ENCODE measurements around the gene THBS4.

DNA sequence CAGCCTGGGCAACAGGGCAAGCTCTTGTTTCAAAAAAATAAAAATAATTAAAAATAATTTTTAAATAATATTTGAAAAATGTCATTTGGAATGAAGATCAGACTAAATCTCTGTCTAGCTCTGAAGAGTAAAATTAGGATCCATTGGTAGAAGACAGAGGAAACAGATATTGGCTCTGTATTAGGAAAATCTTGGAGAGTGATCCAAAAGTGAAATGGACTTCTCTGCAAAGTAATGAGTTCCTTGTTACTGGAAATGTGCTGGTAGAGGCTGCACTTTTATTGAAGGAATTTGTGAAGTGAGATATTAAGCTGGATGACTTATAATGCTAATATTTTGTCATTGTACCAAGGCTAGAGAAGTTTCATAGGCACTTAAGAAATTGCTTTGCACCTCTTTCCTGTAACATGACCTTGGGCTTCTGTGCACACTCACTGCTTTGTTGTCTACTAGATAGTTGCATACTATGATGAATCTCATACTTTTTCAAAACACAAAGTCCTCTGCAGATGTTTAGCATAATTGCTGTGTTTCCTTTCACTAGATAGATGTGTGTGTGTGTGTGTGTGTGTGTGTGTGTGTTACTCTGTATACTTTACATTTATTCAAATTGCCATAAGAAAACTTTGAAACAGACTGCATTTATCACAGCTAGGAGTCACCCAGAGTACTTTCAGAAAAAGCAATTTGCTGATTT, 13.1 kb downstream of the THBS4 start:
- TF ChIP-seq POLR2A (IDR thresholded peaks at IDR 0.05; ENCODE audit: low read depth, low read length) (no peak), POLR2AphosphoS5 (IDR thresholded peaks at IDR 0.05; ENCODE audit: low read depth, low read length) (no peak), TAF1 (IDR thresholded peaks at IDR 0.05; ENCODE audit: borderline replicate concordance, low read depth, low read length) (no peak)

Data from GM12892 (cell line).